Measurements from ENCODE around the gene MYO1G. TPM values are rescaled to one million over a fixed set of nuclear protein-coding genes. Genes with fewer than 3 reads are reported as not detected.

MYO1G gene
- total RNA-seq, 1 donor: 180 TPM

GRCh38 chr7:44967571-44968446, 11.0 kb downstream of the MYO1G start:
- H3K4me1 ChIP-seq (ENCODE audit: insufficient read depth, low read length): no peaks in the 10 kb centered on the region
- H3K4me3 ChIP-seq (ENCODE audit: low read length): no peak overlapping the region
- no peaks in the 10 kb centered on the region for H3K27me3 ChIP-seq (ENCODE audit: insufficient read depth, low read length)
- H3K9me3 ChIP-seq (ENCODE audit: low read depth, low read length): no peaks in the 10 kb centered on the region

- no peak overlapping the region for H3K4me3 ChIP-seq (ENCODE audit: low read length)
- no peaks in the 10 kb centered on the region for H3K4me1 ChIP-seq (ENCODE audit: insufficient read depth, low read length)
- no peaks in the 10 kb centered on the region for H3K27me3 ChIP-seq (ENCODE audit: insufficient read depth, low read length)
- no peaks in the 10 kb centered on the region for H3K9me3 ChIP-seq (ENCODE audit: low read depth, low read length)
Observed at GRCh38 chr7:44966731-44967538, 11.9 kb downstream of the MYO1G start.

DNA sequence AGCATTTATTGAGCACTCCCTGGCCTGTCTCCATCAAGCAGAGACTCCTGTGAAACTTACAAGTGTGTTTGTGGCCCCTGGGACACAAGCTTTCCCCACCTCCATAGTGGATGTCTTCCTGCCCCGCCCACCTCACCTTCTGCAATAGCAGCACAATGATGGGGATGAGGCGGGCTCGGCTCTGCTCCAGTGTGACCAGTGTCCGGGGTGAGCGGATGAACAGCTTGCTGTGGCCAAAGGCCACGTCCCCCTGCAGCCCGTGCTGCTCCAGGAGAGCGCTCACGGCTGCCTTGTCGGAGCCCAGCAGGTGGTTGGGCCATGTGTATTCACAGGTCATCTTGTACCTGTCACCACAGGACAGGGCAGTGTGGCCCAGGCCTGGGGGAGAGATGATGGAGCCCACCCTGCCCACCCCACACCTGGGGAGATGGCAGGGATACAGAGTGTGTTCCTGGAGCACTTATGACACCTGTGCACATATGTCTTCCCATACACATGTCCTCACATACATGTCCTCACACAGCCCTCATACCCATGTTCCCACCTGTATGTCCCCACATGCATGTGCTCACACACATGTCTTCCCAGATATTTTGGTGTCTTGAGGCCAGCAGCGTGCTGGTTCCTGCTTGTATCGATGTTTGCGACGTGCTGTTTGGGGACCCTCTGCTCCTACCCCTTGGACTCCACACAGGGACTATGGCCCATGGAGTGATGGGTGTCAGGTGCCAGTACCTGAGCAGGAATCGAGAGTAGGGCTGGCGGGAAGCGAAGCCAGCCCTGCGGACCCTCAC, 12.7 kb downstream of the MYO1G start:
- no peaks in the 10 kb centered on the region for H3K4me1 ChIP-seq (ENCODE audit: insufficient read depth, low read length)
- H3K4me3 ChIP-seq (ENCODE audit: low read length): no peak overlapping the region
- no peaks in the 10 kb centered on the region for H3K27me3 ChIP-seq (ENCODE audit: insufficient read depth, low read length)
- H3K9me3 ChIP-seq (ENCODE audit: low read depth, low read length): no peaks in the 10 kb centered on the region

GRCh38 chr7:44965441-44965903, 13.3 kb downstream of the MYO1G start:
- no peak overlapping the region for H3K4me3 ChIP-seq (ENCODE audit: low read length)
- no peaks in the 10 kb centered on the region for H3K27me3 ChIP-seq (ENCODE audit: insufficient read depth, low read length)
- no peaks in the 10 kb centered on the region for H3K9me3 ChIP-seq (ENCODE audit: low read depth, low read length)
- peaks cover 2% of the 10 kb centered on the region for H3K4me1 ChIP-seq (ENCODE audit: insufficient read depth, low read length)

GRCh38 chr7:44964831-44965440, 13.9 kb downstream of the MYO1G start:
- Histone ChIP-seq H3K27me3 (ENCODE audit: insufficient read depth, low read length) (no peaks in the 10 kb centered on the region), H3K9me3 (ENCODE audit: low read depth, low read length) (no peaks in the 10 kb centered on the region), H3K4me3 (ENCODE audit: low read length) (no peak overlapping the region), H3K4me1 (ENCODE audit: insufficient read depth, low read length) (peaks cover 7% of the 10 kb centered on the region)

DNA sequence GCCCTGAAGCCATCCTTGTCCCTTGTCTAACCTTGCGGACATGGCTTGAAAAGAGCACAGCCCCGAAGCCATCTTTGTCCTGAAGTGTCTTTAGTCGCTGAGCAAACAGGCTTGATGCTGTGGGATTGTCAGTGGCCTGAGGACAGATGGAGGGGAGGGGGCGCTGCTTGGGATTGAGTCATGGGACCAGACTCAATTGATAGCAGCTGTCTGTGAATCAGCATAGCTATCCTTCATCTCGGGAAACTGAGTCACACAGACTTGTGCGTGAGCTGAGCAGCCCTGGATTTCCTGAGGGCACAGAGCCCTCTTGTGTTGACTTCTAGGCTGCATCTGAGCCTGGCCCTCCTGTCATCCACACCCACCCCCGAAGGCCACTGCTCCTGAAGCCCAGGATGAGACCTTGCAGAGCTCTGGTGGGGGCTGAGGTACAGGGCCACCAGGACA, 14.4 kb downstream of the MYO1G start:
- Histone ChIP-seq H3K4me3 (ENCODE audit: low read length) (no peak overlapping the region), H3K9me3 (ENCODE audit: low read depth, low read length) (no peaks in the 10 kb centered on the region), H3K4me1 (ENCODE audit: insufficient read depth, low read length) (peaks cover 12% of the 10 kb centered on the region), H3K27me3 (ENCODE audit: insufficient read depth, low read length) (no peaks in the 10 kb centered on the region)

GRCh38 chr7:44963364-44964290, 15.2 kb downstream of the MYO1G start:
- H3K4me3 ChIP-seq (ENCODE audit: low read length): no peak overlapping the region
- no peaks in the 10 kb centered on the region for H3K9me3 ChIP-seq (ENCODE audit: low read depth, low read length)
- peaks cover 20% of the 10 kb centered on the region for H3K4me1 ChIP-seq (ENCODE audit: insufficient read depth, low read length)
- no peaks in the 10 kb centered on the region for H3K27me3 ChIP-seq (ENCODE audit: insufficient read depth, low read length)

DNA sequence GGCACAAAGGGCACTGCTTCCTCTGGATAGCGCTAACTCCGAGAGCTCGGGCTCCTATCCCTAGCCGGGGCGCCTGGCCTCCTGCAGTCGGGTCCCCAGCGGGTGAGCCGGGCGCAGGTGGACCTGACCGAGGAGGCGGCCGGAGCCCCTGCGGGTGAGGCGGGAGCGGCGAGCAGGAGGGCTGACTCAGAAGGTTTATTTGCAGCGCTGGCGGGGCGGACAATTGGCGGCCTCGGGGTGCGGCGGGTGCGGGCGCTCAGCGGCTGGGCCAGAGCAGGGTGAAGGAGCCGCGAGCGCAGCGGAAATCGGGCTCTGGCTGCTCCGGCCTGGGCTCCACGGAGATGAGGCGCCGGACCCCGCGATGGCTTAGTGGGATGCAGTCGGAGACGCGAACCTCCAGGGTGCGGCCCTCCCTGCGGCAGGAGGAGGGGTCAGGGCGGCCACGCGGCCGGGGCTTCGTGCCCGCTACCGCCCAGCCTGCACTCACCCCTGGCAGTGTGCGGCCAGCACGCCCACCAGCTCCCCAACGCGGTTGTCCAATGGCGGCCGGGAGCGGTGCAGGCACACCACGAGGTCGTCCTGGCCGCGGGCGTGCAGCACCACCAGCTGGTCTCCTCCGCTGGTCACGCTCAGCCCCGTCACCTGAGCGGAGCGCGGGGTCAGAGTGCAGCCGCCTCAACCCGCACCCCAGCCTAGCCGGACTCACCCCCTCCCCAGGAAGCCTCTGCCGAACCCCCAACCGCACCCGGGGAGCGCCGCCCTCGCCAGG, 16.1 kb downstream of the MYO1G start:
- Histone ChIP-seq H3K9me3 (ENCODE audit: low read depth, low read length) (no peaks in the 10 kb centered on the region), H3K4me3 (ENCODE audit: low read length) (no peak overlapping the region), H3K27me3 (ENCODE audit: insufficient read depth, low read length) (no peaks in the 10 kb centered on the region), H3K4me1 (ENCODE audit: insufficient read depth, low read length) (peaks cover 20% of the 10 kb centered on the region)

DNA sequence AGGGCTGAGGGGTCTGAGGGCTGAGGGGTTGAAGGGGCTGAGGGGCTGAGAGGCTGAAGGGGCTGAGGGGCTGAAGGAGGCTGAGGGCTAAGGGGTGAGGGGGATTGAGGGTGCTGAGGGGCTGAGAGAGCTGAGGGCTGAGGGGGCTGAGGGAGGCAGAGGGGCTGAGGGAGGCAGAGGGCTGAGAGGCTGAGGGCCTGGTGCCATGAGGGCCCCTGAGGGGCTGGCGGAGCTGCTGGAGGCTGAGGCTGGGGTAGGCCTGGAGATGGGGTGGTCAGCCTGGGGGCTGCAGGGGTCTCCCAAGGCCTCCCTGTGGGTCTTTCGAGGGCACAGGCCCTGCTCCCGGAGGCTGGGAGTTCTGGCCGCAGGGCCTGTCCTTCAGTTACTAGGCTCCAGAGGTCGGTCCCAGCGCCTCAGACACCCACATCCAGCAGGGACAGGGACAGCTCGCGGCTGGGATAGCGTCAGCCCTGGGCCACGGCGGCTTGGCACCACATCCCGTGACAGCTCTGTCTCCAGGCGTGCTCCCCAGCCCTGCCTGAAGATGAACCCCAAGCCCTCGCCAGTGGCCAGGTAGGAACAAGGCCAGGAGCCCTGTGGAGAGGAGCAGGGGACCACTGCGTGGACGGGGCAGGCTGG, 16.9 kb downstream of the MYO1G start:
- Histone ChIP-seq H3K4me3 (ENCODE audit: low read length) (no peak overlapping the region), H3K27me3 (ENCODE audit: insufficient read depth, low read length) (no peaks in the 10 kb centered on the region), H3K9me3 (ENCODE audit: low read depth, low read length) (no peaks in the 10 kb centered on the region), H3K4me1 (ENCODE audit: insufficient read depth, low read length) (peaks cover 20% of the 10 kb centered on the region)

GRCh38 chr7:44960011-44960580, 18.7 kb downstream of the MYO1G start:
- Histone ChIP-seq H3K4me1 (ENCODE audit: insufficient read depth, low read length) (peaks cover 20% of the 10 kb centered on the region), H3K9me3 (ENCODE audit: low read depth, low read length) (no peaks in the 10 kb centered on the region), H3K4me3 (ENCODE audit: low read length) (no peak overlapping the region), H3K27me3 (ENCODE audit: insufficient read depth, low read length) (no peaks in the 10 kb centered on the region)

- H3K4me1 ChIP-seq (ENCODE audit: insufficient read depth, low read length): peaks cover 20% of the 10 kb centered on the region
- H3K4me3 ChIP-seq (ENCODE audit: low read length): no peak overlapping the region
- no peaks in the 10 kb centered on the region for H3K9me3 ChIP-seq (ENCODE audit: low read depth, low read length)
- H3K27me3 ChIP-seq (ENCODE audit: insufficient read depth, low read length): no peaks in the 10 kb centered on the region
Observed at GRCh38 chr7:44959433-44959951, 19.3 kb downstream of the MYO1G start.

DNA sequence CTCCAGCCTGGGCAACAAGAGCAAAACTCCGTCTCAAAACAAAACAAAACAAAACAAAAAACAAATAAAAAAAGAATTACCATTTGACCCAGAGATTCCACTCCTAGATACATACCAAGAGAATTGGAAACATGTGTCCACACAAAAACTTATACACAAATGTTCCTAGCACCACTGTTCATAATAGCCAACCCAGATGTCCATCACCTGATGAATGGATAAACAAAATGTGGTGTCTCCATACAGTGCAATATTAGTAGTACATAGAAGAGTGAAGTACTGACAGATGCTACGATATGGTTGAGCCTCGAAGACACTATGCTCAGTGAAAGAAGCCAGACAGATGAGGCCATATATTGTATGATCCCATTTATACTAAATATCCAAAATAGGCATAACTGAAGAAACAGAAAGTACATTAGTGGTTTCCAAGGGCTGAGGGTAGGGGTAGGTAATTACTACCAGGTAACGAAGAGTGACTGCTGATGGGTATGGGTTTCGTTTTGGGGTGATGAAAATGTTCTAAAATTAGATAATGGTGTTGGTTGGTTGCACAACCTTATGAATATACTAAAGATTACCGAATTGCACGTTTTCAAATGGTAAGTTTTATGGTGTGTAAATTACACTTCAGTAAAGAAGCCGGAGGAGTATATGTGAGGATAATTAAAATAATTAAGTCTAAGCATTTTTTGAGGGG, 20.0 kb downstream of the MYO1G start:
- peaks cover 20% of the 10 kb centered on the region for H3K4me1 ChIP-seq (ENCODE audit: insufficient read depth, low read length)
- H3K4me3 ChIP-seq (ENCODE audit: low read length): no peak overlapping the region
- H3K9me3 ChIP-seq (ENCODE audit: low read depth, low read length): no peaks in the 10 kb centered on the region
- no peaks in the 10 kb centered on the region for H3K27me3 ChIP-seq (ENCODE audit: insufficient read depth, low read length)

Measured in mononuclear cell (primary cell).